Activated T-helper 1 cell treated with anti-CD3 and anti-CD28 coated beads, Interleukin-12 subunit alpha, Interleukin-12 subunit beta, Interleukin-2, Interleukin-4 antibody, amounts not matched to agents 30 ng/mL and 10 ng/mL and 1 ng/mL, durations not matched to agents 14 hours and 24 hours and 36 hours (primary cell): ENCODE data around the gene ECSCR. TPM values are rescaled to one million over a fixed set of nuclear protein-coding genes. Genes with fewer than 3 reads are reported as not detected.
"Not testable (repeated sequence)": the region's sequence is repeated elsewhere in the genome, so short reads cannot be mapped to it uniquely, and the experiment has no call there.

Source experiments
- DNase-seq: peaks from one replicate; pipeline ENCODE4 v3.0.0; 2021; ENCODE audit warnings: low spot score
- H3K27ac Mint-ChIP-seq: one replicate; pipeline ENCODE4 v1.8.0; 2021; ENCODE audit warnings: mild to moderate bottlenecking, mixed read lengths
- H3K27me3 Mint-ChIP-seq: one replicate; pipeline ENCODE4 v1.8.0; 2022; ENCODE audit warnings: mild to moderate bottlenecking, moderate library complexity, mixed read lengths; ENCODE audit not compliant: insufficient read depth
- H3K36me3 Mint-ChIP-seq: one replicate; pipeline ENCODE4 v1.8.0; 2021; ENCODE audit warnings: low read depth, mixed read lengths
- H3K4me1 Mint-ChIP-seq: one replicate; pipeline ENCODE4 v1.8.0; 2021; ENCODE audit warnings: low read depth, mixed read lengths
- H3K4me3 Mint-ChIP-seq: one replicate; pipeline ENCODE4 v1.8.0; 2021; ENCODE audit warnings: mild to moderate bottlenecking, moderate library complexity, mixed read lengths
- H3K9me3 Mint-ChIP-seq: one replicate; pipeline ENCODE4 v1.8.0; 2021; ENCODE audit warnings: mixed read lengths
- intact Hi-C: fragments of 100-400 bp; cut with micrococcal nuclease; formaldehyde crosslinking; loops from one replicate; pipeline ENCODE4 v1.15.1; 2024
- total RNA-seq: library from RNA; stranded (reverse); gene quantifications from 2 replicates; pipeline ENCODE4 v1.2.3, GENCODE V29; 2022

Gene ECSCR
- total RNA-seq, 1 donor from 2014 or later, result 1.3 TPM

DNA sequence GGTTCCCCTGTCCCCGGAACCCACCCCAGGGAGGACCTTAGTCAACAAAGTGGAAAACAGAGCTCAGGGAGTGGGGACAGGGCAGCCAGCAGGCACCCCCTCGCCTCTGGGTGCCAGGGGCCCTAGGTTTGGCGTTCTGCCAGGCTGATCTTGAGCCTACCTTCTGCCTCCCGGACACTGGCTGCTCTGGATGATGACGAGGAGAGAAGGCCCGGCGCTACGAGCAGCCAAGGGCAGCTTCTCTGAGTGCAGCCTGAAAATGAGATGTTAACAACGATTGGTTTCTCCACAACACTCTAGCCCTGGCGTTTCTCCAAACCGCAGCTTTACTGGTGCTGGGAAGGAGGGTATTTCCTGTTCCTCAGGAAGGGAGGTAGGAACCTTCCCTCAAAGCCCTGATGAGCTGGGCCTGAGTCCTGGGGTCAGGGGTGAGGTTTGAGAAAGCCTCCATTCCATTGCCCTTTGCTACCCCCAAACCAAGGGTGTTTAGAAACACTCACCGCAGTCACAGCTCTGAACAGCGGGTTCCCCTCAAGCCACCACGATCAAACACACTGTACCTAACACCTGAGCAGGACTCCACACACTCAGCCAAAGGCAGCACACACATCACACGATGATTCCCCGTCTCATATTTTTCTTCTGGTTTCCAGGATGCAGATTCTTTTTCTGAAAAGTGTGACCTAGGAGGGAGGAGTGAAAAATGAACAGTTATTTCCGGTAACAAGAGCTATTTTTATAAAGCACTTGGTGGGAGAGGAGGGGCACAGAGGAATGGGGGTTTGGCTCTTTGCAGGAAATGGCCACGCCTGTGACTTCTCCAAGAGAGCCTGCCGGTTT lies 19.7 kb upstream of the ECSCR start, which contains the start of gene STING1:
TSS of gene STING1 (minus strand) at position 709 of the 840 bp plus-strand sequence. CDS start 1,054 bp downstream, outside the sequence.
- no peaks in the 10 kb centered on the region for H3K9me3 Mint-ChIP-seq
- peaks cover 45% of the 10 kb centered on the region for H3K4me1 Mint-ChIP-seq
- H3K27ac Mint-ChIP-seq, result peak within 1 kb of the TSS; percentile 88
- H3K36me3 Mint-ChIP-seq, result peaks cover 31% of the 10 kb centered on the region
- peak; percentile 57 for DNase-seq
- intact Hi-C loops, result loop anchor here (1.0 to 2.0 kb wide), 8 partner anchors 8 to 78 kb away; partner anchors contain the start of genes DNAJC18 and SPATA24
- H3K27me3 Mint-ChIP-seq, result no peaks in the 10 kb centered on the region
- H3K4me3 Mint-ChIP-seq, result peak within 1 kb of the TSS; percentile 90

DNA sequence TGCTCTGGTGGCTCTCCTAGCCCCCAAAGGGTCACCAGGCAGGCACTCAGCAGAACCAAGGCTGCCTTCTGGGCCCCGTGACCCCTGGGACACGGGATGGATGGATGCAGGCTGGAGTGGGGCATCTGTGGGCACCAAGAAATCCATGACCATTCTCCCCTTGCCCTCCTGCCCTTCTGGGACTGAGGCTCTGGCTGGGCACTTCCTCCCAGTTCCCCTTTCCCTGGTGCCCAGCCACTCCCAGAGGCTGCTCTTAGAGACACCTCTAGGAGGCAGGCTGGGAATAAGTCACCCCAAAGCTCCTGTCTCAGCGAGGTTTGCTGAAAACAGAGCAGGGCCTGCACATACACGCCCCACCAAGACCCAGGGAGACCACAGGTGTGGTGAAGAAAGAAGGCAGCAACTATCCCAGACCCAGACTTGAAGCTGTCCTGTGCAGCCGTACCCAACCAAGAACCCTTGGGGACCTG lies 19.1 kb upstream of the ECSCR start:
- H3K4me3 Mint-ChIP-seq, result peak overlapping the region; percentile 90
- peaks cover 33% of the 10 kb centered on the region for H3K36me3 Mint-ChIP-seq
- H3K27ac Mint-ChIP-seq, result peak overlapping the region; percentile 88
- no peak for DNase-seq
- no peaks in the 10 kb centered on the region for H3K27me3 Mint-ChIP-seq
- no peaks in the 10 kb centered on the region for H3K9me3 Mint-ChIP-seq
- intact Hi-C loops, result loop anchor here (1.0 to 2.0 kb wide), 9 partner anchors 7 to 80 kb away; partner anchors contain the start of genes DNAJC18, SPATA24 and UBE2D2
- H3K4me1 Mint-ChIP-seq, result peaks cover 51% of the 10 kb centered on the region

DNA sequence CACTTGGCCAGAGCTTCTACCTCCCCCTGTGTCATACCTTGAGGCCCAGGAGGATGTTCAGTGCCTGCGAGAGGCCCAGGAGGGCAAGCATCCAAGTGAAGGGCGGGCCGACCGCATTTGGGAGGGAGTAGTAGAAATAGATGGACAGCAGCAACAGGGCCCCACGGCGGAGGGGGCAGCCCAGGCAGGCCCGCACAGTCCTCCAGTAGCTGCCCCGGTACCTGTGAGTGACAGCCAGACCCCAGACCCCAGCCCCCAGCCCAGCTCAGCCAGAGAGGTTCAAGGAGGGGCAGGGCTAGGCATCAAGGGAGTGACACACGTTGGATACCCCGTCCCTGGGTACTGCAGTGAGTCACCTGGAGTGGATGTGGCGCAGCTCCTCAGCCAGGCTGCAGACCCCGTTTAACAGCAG lies 18.6 kb upstream of the ECSCR start:
- no peaks in the 10 kb centered on the region for H3K27me3 Mint-ChIP-seq
- H3K4me3 Mint-ChIP-seq, result peak overlapping the region; percentile 90
- peak overlapping the region; percentile 88 for H3K27ac Mint-ChIP-seq
- intact Hi-C loops, result loop anchor here (1.0 kb wide), 1 partner anchor 80 kb away; the partner anchor contains the start of gene UBE2D2
- no peaks in the 10 kb centered on the region for H3K9me3 Mint-ChIP-seq
- peaks cover 35% of the 10 kb centered on the region for H3K36me3 Mint-ChIP-seq
- DNase-seq, result no peak
- H3K4me1 Mint-ChIP-seq, result peaks cover 53% of the 10 kb centered on the region

DNA sequence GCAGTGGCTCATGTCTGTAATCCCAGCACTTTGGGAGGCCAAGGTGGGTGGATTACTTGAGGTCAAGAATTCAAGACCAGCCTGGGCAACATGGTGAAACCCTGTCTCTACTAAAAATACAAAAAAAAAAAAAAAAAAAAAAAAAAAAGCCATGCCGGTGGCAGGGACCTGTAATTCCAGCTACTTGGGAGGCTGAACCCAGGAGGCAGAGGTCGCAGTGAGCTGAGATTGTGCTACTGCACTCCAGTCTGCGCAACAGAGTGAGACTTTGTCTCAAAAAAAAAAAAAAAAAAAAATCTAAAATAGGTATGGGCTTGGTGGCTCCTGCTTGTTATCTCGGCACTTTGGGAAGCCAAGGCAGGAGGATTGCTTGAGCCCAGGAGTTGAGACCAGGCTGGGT lies 17.2 kb upstream of the ECSCR start:
- H3K9me3 Mint-ChIP-seq, H3K27me3 Mint-ChIP-seq, intact Hi-C loops, H3K27ac Mint-ChIP-seq, DNase-seq: not testable (repeated sequence)
- Mint-ChIP-seq H3K36me3 (peaks cover 47% of the 10 kb centered on the region), H3K4me3 (peak overlapping the region; percentile 11), H3K4me1 (peaks cover 63% of the 10 kb centered on the region)

DNA sequence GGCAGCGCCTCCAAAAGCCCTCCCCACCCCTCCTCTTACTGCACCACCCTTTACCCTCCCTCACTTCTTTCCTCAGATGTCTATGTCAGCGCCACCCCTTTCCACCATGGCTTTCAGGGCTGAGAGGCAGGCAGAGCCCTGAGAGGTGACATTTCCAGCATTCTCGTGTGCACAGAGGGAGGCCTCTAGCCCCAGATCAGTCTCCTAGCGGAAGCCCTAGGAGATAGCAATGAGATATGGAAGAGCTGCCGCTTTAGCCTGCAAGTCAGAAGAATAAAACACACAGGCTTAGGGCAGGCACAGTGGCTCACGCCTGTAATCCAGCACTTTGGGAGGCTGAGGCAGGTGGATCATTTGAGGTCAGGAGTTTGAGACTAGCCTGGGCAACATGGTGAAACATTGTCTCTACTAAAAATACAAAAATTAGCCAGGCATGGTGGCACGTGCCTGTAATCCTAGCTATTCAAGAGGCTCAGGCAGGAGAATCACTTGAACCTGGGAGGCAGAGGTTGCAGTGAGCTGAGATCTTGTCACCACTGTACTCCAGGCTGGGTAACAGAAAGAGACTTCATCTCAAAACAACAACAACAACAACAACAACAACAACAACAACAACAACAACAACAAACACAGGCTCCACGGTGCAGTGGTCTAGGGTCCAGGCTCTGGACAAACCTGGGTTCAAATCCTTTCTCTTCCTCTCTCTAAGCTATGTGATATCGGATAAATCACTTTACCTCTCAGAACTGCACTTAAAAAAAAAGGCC lies 16.3 kb upstream of the ECSCR start:
- H3K36me3 Mint-ChIP-seq, result peaks cover 47% of the 10 kb centered on the region
- peak overlapping the region; percentile 79 for H3K27ac Mint-ChIP-seq
- H3K27me3 Mint-ChIP-seq, intact Hi-C loops, DNase-seq, H3K9me3 Mint-ChIP-seq: not testable (repeated sequence)
- peak overlapping the region; percentile 61 for H3K4me3 Mint-ChIP-seq
- H3K4me1 Mint-ChIP-seq, result peaks cover 69% of the 10 kb centered on the region

DNA sequence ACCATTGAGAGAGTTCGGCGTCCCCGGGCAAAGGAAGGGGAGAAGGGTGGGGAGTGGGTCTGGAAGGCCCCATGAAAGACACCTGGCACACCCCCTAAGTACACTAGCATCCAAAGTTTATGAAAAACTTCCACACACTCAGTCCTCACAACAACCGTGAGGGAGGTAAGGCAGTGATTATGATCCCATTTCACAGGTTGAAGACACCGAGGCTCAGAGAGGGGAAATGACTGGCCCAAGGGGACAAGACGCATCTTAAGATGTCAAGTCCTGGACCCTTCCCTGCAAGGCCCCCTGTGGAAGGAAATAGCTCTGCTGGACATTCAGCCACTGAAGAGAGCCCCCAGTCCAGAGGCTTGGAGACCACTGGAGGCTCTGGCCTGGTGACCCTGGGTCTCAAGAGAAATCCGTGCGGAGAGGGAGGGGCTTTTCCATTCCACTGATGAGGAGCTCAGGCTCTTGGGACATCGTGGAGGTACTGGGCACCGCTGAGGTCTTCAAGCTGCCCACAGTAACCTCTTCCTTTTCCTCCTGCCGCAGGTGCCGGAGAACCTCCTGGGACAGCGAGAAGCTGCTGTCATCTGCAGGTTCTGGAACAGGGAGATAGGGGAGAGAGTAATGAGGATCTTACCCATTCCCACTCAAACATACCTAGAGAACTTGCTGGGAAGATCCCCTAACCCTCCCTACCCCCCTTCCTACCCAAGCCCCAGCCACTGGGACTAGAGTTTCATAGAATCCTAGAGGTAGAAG lies 13.5 kb upstream of the ECSCR start:
- H3K4me1 Mint-ChIP-seq, result peaks cover 88% of the 10 kb centered on the region
- H3K27ac Mint-ChIP-seq, result no peak overlapping the region
- DNase-seq, result no peak
- intact Hi-C loops, result loop anchor here (1.0 kb wide), 1 partner anchor 29 kb away; no protein-coding TSS in a partner anchor
- H3K27me3 Mint-ChIP-seq, result no peaks in the 10 kb centered on the region
- peaks cover 46% of the 10 kb centered on the region for H3K36me3 Mint-ChIP-seq
- H3K4me3 Mint-ChIP-seq, result no peak overlapping the region
- H3K9me3 Mint-ChIP-seq, result no peaks in the 10 kb centered on the region

DNA sequence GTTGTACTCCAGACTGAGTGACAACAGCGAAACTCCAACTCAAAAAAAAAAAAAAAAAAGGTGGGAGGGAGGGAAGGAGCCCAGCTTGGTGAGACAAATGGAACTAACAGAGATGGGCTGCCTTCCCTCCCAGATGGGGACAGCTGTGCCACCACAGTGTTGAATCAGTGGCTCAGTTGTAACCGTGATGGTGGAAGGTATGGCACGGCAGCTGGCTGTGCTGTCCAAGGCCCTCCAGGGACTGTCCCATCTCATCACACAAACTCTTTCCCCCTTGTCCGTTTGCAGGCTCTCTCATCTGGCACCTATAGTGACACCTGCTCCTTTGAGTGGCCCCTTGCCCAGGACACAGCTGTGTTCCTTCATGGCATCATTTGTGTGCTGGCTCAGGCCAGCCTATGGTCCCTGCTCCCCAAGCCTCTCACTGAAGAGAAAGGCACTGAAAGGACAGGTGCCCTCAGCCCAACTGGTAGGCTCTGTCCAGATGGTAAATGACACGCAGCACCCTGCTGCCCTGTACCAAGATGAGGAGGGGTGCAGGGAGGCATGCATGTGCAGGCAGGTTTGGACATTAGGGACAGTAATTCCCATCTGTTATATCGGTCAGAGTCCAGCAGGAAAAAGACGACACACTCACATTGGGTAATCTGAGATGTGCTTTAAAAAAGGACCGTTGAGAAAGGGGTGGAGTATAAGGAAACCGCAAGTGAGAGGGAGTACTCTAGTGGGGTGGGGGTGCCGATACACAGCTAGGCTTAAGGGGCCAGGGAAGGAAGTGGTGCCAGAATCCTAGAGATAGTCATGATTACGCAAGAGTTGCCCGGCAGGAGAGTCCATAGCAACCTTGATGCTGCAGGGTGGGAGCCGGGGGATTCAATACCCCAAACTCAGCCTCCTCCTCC lies 12.6 kb upstream of the ECSCR start:
- Mint-ChIP-seq H3K27me3 (no peaks in the 10 kb centered on the region), H3K4me3 (peak overlapping the region; percentile 64), H3K4me1 (peaks cover 89% of the 10 kb centered on the region), H3K9me3 (no peaks in the 10 kb centered on the region), H3K27ac (peak overlapping the region; percentile 92), H3K36me3 (peaks cover 37% of the 10 kb centered on the region)
- intact Hi-C loops, result loop anchor here (1.0 kb wide), 2 partner anchors 7 to 28 kb away; partner anchors contain the start of gene STING1
- DNase-seq, result no peak

DNA sequence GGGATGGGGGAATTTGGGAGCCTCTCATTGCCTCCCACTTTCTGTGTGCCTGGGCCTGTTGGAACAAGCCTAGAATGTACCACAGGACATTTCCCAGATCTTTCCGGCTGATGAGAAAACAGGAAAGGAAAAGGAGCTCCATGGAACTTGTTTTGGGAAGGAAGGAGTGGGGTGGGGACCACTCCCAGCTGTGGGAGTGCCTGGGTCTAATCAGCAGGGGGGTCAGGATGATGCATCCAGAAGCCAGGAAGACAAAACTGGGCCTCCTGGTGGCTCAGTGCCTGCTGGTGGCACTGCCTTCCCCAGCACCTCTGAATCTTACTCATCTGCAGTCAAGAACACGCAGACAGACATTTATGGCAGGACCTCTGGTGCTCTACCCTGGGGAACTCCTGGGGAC lies 11.0 kb upstream of the ECSCR start:
- H3K27me3 Mint-ChIP-seq, result no peaks in the 10 kb centered on the region
- H3K9me3 Mint-ChIP-seq, result no peaks in the 10 kb centered on the region
- peak overlapping the region; percentile 69 for H3K27ac Mint-ChIP-seq
- no peak for DNase-seq
- no peak overlapping the region for H3K4me3 Mint-ChIP-seq
- intact Hi-C loops, result no loop called here
- H3K36me3 Mint-ChIP-seq, result peaks cover 29% of the 10 kb centered on the region
- H3K4me1 Mint-ChIP-seq, result peaks cover 96% of the 10 kb centered on the region

DNA sequence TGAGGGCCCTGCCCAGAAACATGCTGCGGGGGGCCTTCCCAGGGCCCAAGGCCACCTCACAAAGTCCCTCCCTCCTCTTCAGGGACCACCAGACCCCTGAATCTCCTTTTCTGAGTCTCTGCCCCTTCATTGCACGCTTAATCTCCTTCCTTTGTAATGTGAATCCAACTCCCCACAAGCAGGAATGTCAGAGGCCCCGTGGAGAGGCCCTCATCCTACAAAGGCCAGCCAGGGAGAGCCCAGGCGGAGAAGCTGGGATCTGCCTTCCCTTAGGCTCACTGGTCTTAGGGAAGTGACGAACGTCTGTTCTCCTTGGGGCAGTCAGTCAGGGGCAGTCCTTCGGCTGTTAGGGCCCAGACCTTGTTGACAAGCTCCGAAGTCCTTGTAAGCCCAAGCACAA lies 10.6 kb upstream of the ECSCR start:
- Mint-ChIP-seq H3K36me3 (peaks cover 26% of the 10 kb centered on the region), H3K4me3 (no peak overlapping the region), H3K27ac (peak overlapping the region; percentile 44), H3K4me1 (peaks cover 96% of the 10 kb centered on the region), H3K9me3 (no peaks in the 10 kb centered on the region), H3K27me3 (no peaks in the 10 kb centered on the region)
- DNase-seq, result no peak
- intact Hi-C loops, result no loop called here

DNA sequence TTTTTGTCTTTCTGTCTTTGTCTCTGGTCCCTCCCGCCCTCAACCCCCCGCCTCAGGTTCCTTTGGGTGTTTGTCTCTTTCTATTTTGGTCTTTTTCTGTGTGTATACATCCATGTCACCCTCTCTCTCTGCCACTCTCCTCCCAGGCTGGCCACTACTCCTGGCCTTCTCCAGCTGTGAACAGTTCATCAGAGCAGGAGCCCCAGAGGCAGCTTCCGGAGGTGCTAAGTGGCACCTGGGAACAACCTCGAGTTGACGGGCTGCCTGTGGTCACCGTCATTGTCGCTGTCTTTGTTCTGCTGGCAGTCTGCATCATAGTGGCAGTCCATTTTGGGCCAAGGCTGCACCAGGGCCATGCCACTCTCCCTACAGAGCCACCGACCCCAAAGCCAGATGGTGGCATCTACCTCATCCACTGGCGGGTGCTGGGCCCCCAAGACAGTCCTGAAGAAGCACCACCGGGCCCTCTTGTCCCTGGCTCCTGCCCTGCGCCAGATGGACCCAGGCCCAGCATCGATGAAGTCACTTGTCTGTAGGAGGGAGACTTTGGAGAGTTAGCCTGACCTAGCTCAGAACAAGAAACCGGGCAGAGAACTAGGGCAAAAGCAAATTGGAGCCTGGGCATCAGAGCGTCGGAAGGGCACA lies 10.0 kb upstream of the ECSCR start:
- H3K4me3 Mint-ChIP-seq, result peak overlapping the region; percentile 45
- no peaks in the 10 kb centered on the region for H3K9me3 Mint-ChIP-seq
- H3K27ac Mint-ChIP-seq, result peak overlapping the region; percentile 90
- no peak for DNase-seq
- no peaks in the 10 kb centered on the region for H3K27me3 Mint-ChIP-seq
- intact Hi-C loops, result no loop called here
- H3K4me1 Mint-ChIP-seq, result peaks cover 91% of the 10 kb centered on the region
- peaks cover 22% of the 10 kb centered on the region for H3K36me3 Mint-ChIP-seq

DNA sequence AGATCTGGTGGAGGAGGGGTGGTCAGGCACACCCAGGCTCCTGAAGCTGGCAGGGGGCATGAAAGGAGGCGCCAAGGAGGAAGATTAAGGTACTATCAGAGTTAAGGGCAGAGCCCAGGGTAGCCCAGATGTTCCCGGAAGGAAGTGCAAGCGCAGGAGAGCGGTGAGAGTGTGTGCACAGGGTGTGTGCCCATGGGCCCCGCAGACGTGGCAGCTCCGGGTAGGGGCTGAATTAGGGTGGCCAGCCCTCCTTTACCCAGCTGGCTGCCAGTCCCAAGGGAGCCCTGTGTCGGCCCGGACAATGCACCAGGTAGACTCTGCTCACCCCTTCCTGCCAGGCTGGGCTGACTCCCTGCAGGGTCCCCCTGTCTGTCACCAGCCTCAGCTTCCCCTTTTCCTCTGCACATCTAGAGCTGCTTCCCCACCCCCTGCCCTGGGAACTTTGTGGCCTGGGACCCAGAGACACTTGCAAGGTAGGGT lies 8.3 kb upstream of the ECSCR start, which contains the start of gene SMIM33:
TSS of gene SMIM33 (plus strand) at position 184 of the 480 bp plus-strand sequence. CDS start at position 302, 118 bp downstream.
- intact Hi-C loops, result no loop called here
- no peak for DNase-seq
- peaks cover 79% of the 10 kb centered on the region for H3K4me1 Mint-ChIP-seq
- peak within 1 kb of the TSS; percentile 95 for H3K27ac Mint-ChIP-seq
- peaks cover 13% of the 10 kb centered on the region for H3K36me3 Mint-ChIP-seq
- no peaks in the 10 kb centered on the region for H3K9me3 Mint-ChIP-seq
- peak within 1 kb of the TSS; percentile 76 for H3K4me3 Mint-ChIP-seq
- no peaks in the 10 kb centered on the region for H3K27me3 Mint-ChIP-seq
